ENCODE measurements around the gene ADIG. TPM values are rescaled to one million over a fixed set of nuclear protein-coding genes. Genes with fewer than 3 reads are reported as not detected.
"Not testable (repeated sequence)": the region's sequence is repeated elsewhere in the genome, so short reads cannot be mapped to it uniquely, and the experiment has no call there.

Gene ADIG
- total and polyA plus RNA-seq, 8 donors, result not detected

DNA sequence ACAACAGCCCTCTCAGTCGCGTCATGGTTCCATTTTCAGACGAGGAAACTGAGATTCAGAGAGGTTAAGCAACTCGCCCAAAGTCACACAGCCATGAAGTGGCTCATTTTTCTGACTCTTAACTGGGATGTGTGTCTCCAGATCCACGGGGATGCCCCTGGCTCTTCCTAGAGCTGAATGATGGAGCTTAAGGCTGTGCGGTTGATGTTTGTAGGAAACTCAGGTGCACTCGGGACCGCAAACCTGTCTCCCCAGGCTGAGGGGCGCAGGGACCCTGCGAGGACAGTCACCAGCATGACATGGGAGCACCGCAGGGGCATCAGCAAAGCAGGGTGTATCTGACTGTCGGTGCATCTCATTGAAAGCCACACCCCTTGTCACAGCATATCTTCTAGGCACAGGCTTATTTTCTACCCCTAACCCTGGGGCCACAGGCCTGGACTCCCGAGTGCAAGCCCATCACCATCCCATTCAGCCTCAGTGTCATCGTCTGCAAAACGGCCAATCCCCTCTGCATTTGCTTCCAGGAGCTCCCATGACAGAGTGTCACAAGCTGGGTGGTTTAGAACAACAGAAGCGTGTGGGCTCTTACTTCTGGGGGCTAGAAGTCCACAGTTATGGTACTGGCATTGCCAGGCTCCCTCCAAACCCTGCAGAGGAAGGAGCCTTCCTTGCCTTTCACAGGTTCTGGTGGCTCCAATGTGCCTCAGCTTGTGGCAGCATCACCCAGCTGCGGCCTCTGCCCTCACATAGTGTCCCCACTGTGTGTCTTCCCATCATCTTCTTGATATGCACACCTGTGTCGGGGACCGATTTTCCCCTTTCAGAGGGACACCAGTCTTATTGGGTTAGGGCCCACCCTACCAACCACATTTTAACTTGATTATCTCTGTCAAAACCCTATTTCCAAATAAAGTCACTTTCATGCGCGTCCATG is 10.7 kb downstream of the ADIG start:
- no peak for ATAC-seq
- DNase-seq, result no peak
- H3K36me3 ChIP-seq, result no peaks in the 10 kb centered on the region
- no peak overlapping the region for H3K27ac ChIP-seq
- intact Hi-C loops (cut with DNase I), result no loop called here
- H3K27me3 ChIP-seq, result no peaks in the 10 kb centered on the region
- 71 to 78% methylated on average over 21 of the region's 21 CpGs for WGBS, 2 donors
- H3K4me3 ChIP-seq, result no peak overlapping the region
- TF ChIP-seq, protein P1, sequence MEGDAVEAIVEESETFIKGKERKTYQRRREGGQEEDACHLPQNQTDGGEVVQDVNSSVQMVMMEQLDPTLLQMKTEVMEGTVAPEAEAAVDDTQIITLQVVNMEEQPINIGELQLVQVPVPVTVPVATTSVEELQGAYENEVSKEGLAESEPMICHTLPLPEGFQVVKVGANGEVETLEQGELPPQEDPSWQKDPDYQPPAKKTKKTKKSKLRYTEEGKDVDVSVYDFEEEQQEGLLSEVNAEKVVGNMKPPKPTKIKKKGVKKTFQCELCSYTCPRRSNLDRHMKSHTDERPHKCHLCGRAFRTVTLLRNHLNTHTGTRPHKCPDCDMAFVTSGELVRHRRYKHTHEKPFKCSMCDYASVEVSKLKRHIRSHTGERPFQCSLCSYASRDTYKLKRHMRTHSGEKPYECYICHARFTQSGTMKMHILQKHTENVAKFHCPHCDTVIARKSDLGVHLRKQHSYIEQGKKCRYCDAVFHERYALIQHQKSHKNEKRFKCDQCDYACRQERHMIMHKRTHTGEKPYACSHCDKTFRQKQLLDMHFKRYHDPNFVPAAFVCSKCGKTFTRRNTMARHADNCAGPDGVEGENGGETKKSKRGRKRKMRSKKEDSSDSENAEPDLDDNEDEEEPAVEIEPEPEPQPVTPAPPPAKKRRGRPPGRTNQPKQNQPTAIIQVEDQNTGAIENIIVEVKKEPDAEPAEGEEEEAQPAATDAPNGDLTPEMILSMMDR (IDR thresholded peaks at IDR 0.05), result no peak
- no peaks in the 10 kb centered on the region for H3K4me1 ChIP-seq
- H3K9me3 ChIP-seq, result no peaks in the 10 kb centered on the region
- no peak for FAIRE-seq

DNA sequence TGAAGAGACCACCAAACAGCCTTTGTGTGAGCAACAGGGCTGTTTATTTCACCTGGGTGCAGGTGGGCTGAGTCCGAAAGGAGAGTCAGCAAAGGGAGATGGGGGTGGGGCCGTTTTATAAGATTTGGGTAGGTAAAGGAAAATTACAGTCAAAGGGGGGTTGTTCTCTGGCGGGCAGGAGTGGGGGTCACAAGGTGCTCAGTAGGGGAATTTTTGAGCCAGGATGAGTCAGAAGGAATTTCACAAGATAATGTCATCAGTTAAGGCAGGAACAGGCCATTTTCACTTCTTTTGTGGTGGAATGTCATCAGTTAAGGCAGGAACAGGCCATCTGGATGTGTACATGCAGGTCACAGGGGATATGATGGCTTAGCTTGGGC is 11.4 kb downstream of the ADIG start:
- H3K4me3 ChIP-seq; H3K36me3 ChIP-seq; H3K4me1 ChIP-seq; H3K9me3 ChIP-seq; FAIRE-seq; intact Hi-C loops (cut with DNase I); DNase-seq; H3K27me3 ChIP-seq; H3K27ac ChIP-seq; ATAC-seq: not testable (repeated sequence)
- 68 to 69% methylated on average over 3 of the region's 3 CpGs for WGBS, 2 donors

DNA sequence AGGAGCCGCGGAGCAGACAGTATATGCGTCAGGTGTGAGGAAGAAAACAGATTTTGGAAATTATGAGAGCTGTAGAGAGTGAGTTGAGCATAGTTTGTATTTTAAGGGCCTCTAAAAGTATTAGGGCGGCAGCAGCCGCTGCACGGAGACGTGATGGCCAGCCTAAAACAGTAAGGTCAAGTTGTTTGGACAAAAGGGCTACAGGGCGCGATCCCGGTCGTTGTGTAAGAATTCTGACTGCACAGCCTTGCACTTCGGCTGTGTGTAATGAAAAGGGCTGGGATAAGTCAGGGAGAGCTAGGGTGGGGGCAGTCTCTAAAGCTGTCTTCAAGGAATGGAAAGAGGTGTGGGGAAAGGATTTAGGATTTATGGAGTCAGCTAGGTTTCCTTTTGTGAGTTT is 13.3 kb downstream of the ADIG start:
- WGBS, 2 donors, result 86 to 87% methylated on average over 12 of the region's 12 CpGs
- ATAC-seq; H3K4me3 ChIP-seq; H3K27me3 ChIP-seq; H3K4me1 ChIP-seq; H3K9me3 ChIP-seq; DNase-seq; H3K36me3 ChIP-seq; FAIRE-seq; intact Hi-C loops (cut with DNase I); H3K27ac ChIP-seq: not testable (repeated sequence)

DNA sequence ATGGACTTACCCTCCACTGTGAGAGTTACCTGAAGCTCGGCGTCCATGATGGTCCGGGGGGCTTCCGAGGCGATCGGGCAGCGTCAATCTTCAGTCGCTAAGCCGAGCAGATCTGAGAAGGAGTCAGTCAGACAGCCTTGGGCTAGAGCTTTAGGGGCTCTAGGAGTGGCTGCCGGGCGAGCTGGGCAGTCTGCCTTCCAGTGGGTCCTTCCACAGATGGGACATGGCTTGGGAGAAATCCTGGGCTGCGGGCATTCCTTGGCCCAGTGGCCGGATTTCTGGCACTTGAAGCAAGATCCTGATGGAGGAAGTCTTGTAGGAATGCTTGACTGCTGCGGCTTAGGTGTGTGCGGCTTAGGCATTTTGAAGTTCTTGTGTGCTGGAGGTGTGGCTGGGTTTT is 14.9 kb downstream of the ADIG start:
- H3K9me3 ChIP-seq; DNase-seq; H3K4me3 ChIP-seq; intact Hi-C loops (cut with DNase I); H3K27ac ChIP-seq; ATAC-seq; FAIRE-seq; H3K4me1 ChIP-seq; H3K27me3 ChIP-seq; H3K36me3 ChIP-seq: not testable (repeated sequence)
- WGBS, 2 donors, result 81 to 90% methylated on average over 15 of the region's 15 CpGs

DNA sequence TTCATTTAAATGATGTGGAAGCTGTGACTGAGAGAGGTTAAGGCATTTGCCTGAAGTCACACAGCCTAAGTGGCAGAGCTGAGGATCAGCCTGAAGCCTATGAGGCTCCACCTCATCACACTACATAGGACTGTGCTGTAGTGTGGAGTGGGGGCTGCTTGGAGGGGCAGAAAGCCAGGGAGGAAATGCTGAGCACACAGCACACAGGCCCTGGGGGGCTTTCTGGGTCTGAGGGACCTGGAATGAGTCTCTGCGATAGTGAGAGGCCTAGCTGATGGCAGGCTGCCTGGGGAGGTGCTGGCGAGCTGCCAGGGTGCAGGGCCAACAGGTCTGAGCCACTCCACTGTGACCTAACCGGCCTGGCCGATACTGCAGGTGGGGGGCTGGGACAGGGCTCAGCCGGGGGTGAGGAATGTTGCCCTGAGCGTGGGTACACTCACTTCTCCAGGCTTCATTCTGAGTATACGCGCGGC is 18.4 kb downstream of the ADIG start:
- no peak for FAIRE-seq
- H3K4me3 ChIP-seq, result no peak overlapping the region
- DNase-seq, result peak; percentile 70 to 92 (median 84)
- peaks cover 0 to 5% (median 0%) of the 10 kb centered on the region in 3 donors for H3K4me1 ChIP-seq
- WGBS, 2 donors, result 19 to 20% methylated on average over 9 of the region's 9 CpGs
- H3K36me3 ChIP-seq, result no peaks in the 10 kb centered on the region
- TF ChIP-seq, protein P1 (IDR thresholded peaks at IDR 0.05), result no peak
- ATAC-seq, result peak; percentile 86 to 95 (median 92)
- intact Hi-C loops (cut with DNase I), result no loop called here
- H3K27me3 ChIP-seq, result peaks cover 0 to 7% (median 0%) of the 10 kb centered on the region in 4 donors
- no peaks in the 10 kb centered on the region for H3K9me3 ChIP-seq
- peak overlapping the region in 1 of 4 donors; percentile 30 for H3K27ac ChIP-seq

DNA sequence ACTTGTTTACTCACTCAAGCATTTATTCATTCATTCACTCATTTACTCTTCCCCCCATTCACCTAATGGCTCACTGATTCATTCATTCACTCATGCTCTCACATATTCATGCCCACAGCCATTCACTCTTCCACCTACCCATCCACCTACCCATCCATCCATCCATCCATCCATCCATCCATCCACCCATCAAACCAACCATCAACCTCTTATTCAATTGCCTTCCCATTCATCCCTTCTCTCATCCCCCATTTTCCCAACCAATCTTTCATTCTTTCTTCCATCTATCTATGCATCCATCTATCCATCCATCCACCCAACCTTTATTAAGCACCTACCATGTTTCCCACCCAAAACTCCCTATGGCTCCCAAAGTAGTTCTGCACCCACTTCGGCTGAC is 19.1 kb downstream of the ADIG start:
- ATAC-seq (no peak), FAIRE-seq (no peak), DNase-seq (no peak)
- Histone ChIP-seq H3K9me3 (no peaks in the 10 kb centered on the region), H3K4me3 (no peak overlapping the region), H3K4me1 (peaks cover 0 to 5% (median 0%) of the 10 kb centered on the region in 3 donors), H3K27me3 (peaks cover 0 to 7% (median 0%) of the 10 kb centered on the region in 4 donors), H3K27ac (peak overlapping the region in 2 of 4 donors; percentile 8 to 30), H3K36me3 (no peaks in the 10 kb centered on the region)
- 94 to 100% methylated on average over 1 of the region's 1 CpG for WGBS, 2 donors
- TF ChIP-seq, protein P1 (IDR thresholded peaks at IDR 0.05), result no peak
- intact Hi-C loops (cut with DNase I), result no loop called here
